IMR-90 (cell line): ENCODE data around the gene SMIM14. TPM values are rescaled to one million over a fixed set of nuclear protein-coding genes. Genes with fewer than 3 reads are reported as not detected.
A peak's percentile ranks its signal among the peaks of the same experiment; 100 is the strongest.

ENCODE experiments used
- ATAC-seq: fragments of 200-7000 bp; cut with Tn5 transposase; 2 replicates; pipeline ENCODE4 v1.9.1; 2020; ENCODE audit warnings: low read depth, mild to moderate bottlenecking, moderate library complexity
- BruUV-seq: library from RNA; stranded (reverse); fragments of 400-500 nt; replicated peaks from 2 replicates; lab custom pipeline; 2021; lab: Mats Ljungman, UMichigan
- CTCF ChIA-PET: fragments of 300-600 bp; formaldehyde crosslinking; extraction: SDS; loops from one replicate; lab custom pipeline; 2021; ENCODE audit warnings: antibody characterized with exemption; lab: Yijun Ruan, JAX
- POLR2A ChIA-PET: fragments of 300-600 bp; sonication (Branson Sonifier 250); formaldehyde crosslinking; loops from one replicate; lab custom pipeline; 2022; ENCODE audit warnings: antibody characterized with exemption; ENCODE audit not compliant: unreplicated experiment; lab: Charles Lee
- DNase-seq: peaks from one replicate; pipeline ENCODE4 v3.0.0; 2013
- H2AFZ ChIP-seq: replicated peaks from 2 replicates; pipeline ENCODE3; 2013; ENCODE audit warnings: low read length, mild to moderate bottlenecking; ENCODE audit not compliant: poor library complexity
- H2AK5ac ChIP-seq: 2 replicates; pipeline ENCODE4 v1.6.1; 2013; ENCODE audit warnings: low read depth, low read length, inconsistent platforms
- H2AK9ac ChIP-seq: replicated peaks from 2 replicates; pipeline ENCODE3; 2013; ENCODE audit warnings: mild to moderate bottlenecking, low read depth, low read length, moderate library complexity; ENCODE audit not compliant: poor library complexity
- H2BK120ac ChIP-seq: 2 replicates; pipeline ENCODE4 v1.6.1; 2013; ENCODE audit warnings: low read depth, low read length, inconsistent platforms
- H2BK15ac ChIP-seq: 3 replicates; pipeline ENCODE4 v1.6.1; 2013; ENCODE audit warnings: low read depth, low read length, inconsistent platforms
- H2BK20ac ChIP-seq: 2 replicates; pipeline ENCODE4 v1.6.1; 2013; ENCODE audit warnings: low read depth, mild to moderate bottlenecking, inconsistent platforms, low read length, moderate library complexity
- H2BK5ac ChIP-seq: 2 replicates; pipeline ENCODE4 v1.6.1; 2013; ENCODE audit warnings: mild to moderate bottlenecking, low read depth, low read length, inconsistent platforms; ENCODE audit not compliant: poor library complexity, severe bottlenecking
- H3K14ac ChIP-seq: replicated peaks from 2 replicates; pipeline ENCODE4 v1.6.1; 2013; ENCODE audit warnings: low read depth, low read length, inconsistent platforms
- H3K18ac ChIP-seq: 2 replicates; pipeline ENCODE4 v1.6.1; 2013; ENCODE audit warnings: low read depth, low read length, control low read depth
- H3K23ac ChIP-seq: 2 replicates; pipeline ENCODE4 v1.6.1; 2013; ENCODE audit warnings: low read depth, low read length, inconsistent platforms
- H3K27ac ChIP-seq: 2 replicates; pipeline ENCODE4 v1.5.1; 2013; ENCODE audit warnings: mild to moderate bottlenecking, control low read depth, low read length; ENCODE audit not compliant: insufficient read depth
- H3K27me3 ChIP-seq: 2 replicates; pipeline ENCODE4 v1.6.1; 2013; ENCODE audit warnings: low read length; ENCODE audit not compliant: control insufficient read depth, insufficient read depth
- H3K36me3 ChIP-seq: 2 replicates; pipeline ENCODE4 v1.6.1; 2013; ENCODE audit warnings: low read length, mixed read lengths; ENCODE audit not compliant: control insufficient read depth, insufficient read depth
- H3K4ac ChIP-seq: 2 replicates; pipeline ENCODE4 v1.6.1; 2013; ENCODE audit warnings: low read depth, low read length, inconsistent platforms
- H3K4me1 ChIP-seq: 2 replicates; pipeline ENCODE4 v1.6.1; 2013; ENCODE audit warnings: low read length, mixed read lengths; ENCODE audit not compliant: control insufficient read depth, insufficient read depth
- H3K4me2 ChIP-seq: 2 replicates; pipeline ENCODE4 v1.6.1; 2013; ENCODE audit warnings: low read depth, mild to moderate bottlenecking, control low read depth, low read length, moderate library complexity
- H3K4me3 ChIP-seq: 2 replicates; pipeline ENCODE4 v1.5.1; 2013; ENCODE audit warnings: low read depth, mild to moderate bottlenecking, control low read depth, low read length, moderate library complexity; ENCODE audit not compliant: insufficient read depth
- H3K56ac ChIP-seq: 2 replicates; pipeline ENCODE4 v1.6.1; 2013; ENCODE audit warnings: low read length, inconsistent platforms; ENCODE audit not compliant: insufficient read depth; ENCODE audit errors: extremely low read depth
- H3K79me1 ChIP-seq, 2 experiments: 2 replicates each; pipeline ENCODE4 v1.6.1; 2013; ENCODE audit warnings: low read length in 2 of 2, inconsistent platforms in 1 of 2, low read depth in 1 of 2
- H3K9ac ChIP-seq: 2 replicates; pipeline ENCODE4 v1.6.1; 2013; ENCODE audit warnings: low read depth, low read length, control low read depth
- H3K9me1 ChIP-seq: 2 replicates; pipeline ENCODE4 v1.6.1; 2013; ENCODE audit warnings: low read length, inconsistent platforms; ENCODE audit not compliant: insufficient read depth
- H3K9me3 ChIP-seq: 2 replicates; pipeline ENCODE4 v1.6.1; 2013; ENCODE audit warnings: low read length; ENCODE audit not compliant: control insufficient read depth, insufficient read depth
- H4K20me1 ChIP-seq: 2 replicates; pipeline ENCODE4 v1.6.1; 2013; ENCODE audit warnings: low read length, inconsistent platforms; ENCODE audit not compliant: insufficient read depth
- H4K5ac ChIP-seq: 2 replicates; pipeline ENCODE4 v1.6.1; 2013; ENCODE audit warnings: mild to moderate bottlenecking, low read depth, low read length, control low read depth
- H4K8ac ChIP-seq, 2 experiments: 2 replicates each; pipeline ENCODE4 v1.6.1; 2013; ENCODE audit warnings: low read depth in 2 of 2, low read length in 2 of 2, control low read depth in 1 of 2, inconsistent platforms in 1 of 2
- H4K91ac ChIP-seq: 2 replicates; pipeline ENCODE4 v1.6.1; 2013; ENCODE audit warnings: low read depth, low read length, inconsistent platforms; ENCODE audit not compliant: insufficient read depth
- BHLHE40 ChIP-seq: fragments of 150-350 bp; IDR thresholded peaks from 2 replicates; pipeline ENCODE4 v1.6.1; 2016; ENCODE audit warnings: mild to moderate bottlenecking, low read depth, low read length
- CEBPB ChIP-seq: IDR thresholded peaks from 2 replicates; pipeline ENCODE4 v1.6.1; 2012; ENCODE audit warnings: low read depth, low read length, improper control_type of control experiment
- CHD1 ChIP-seq: IDR thresholded peaks from 2 replicates; pipeline ENCODE4 v1.6.1; 2012; ENCODE audit warnings: low read depth, low read length, improper control_type of control experiment
- CTCF ChIP-seq: conservative IDR thresholded peaks from 2 replicates; pipeline ENCODE4 v1.5.1; 2012; ENCODE audit warnings: mild to moderate bottlenecking, low read depth, low read length, improper control_type of control experiment
- ELK1 ChIP-seq: fragments of 150-350 bp; IDR thresholded peaks from 2 replicates; pipeline ENCODE4 v1.6.1; 2016; ENCODE audit warnings: low read depth, mild to moderate bottlenecking, low read length, moderate library complexity, borderline replicate concordance
- FOS ChIP-seq: fragments of 150-350 bp; IDR thresholded peaks from 2 replicates; pipeline ENCODE4 v1.6.1; 2016; ENCODE audit warnings: low read depth, low read length
- MAFK ChIP-seq: IDR thresholded peaks from 2 replicates; pipeline ENCODE4 v1.6.1; 2012; ENCODE audit warnings: low read depth, low read length, improper control_type of control experiment
- MAZ ChIP-seq: IDR thresholded peaks from 2 replicates; pipeline ENCODE4 v1.6.1; 2012; ENCODE audit warnings: low read depth, mild to moderate bottlenecking, low read length, improper control_type of control experiment, moderate library complexity, borderline replicate concordance
- MXI1 ChIP-seq: IDR thresholded peaks from 2 replicates; pipeline ENCODE4 v1.6.1; 2012; ENCODE audit warnings: low read depth, mild to moderate bottlenecking, low read length, moderate library complexity, borderline replicate concordance
- NFE2L2 ChIP-seq: fragments of 150-350 bp; IDR thresholded peaks from 2 replicates; pipeline ENCODE4 v1.6.1; 2016; ENCODE audit warnings: low read depth, mild to moderate bottlenecking, low read length
- POLR2A ChIP-seq: IDR thresholded peaks from 2 replicates; pipeline ENCODE4 v1.6.1; 2012; ENCODE audit warnings: mild to moderate bottlenecking, low read depth, low read length
- RAD21 ChIP-seq: IDR thresholded peaks from 2 replicates; pipeline ENCODE4 v1.6.1; 2012; ENCODE audit warnings: low read length, improper control_type of control experiment
- RCOR1 ChIP-seq: IDR thresholded peaks from 2 replicates; pipeline ENCODE4 v1.6.1; 2012; ENCODE audit warnings: mild to moderate bottlenecking, low read length, improper control_type of control experiment; ENCODE audit not compliant: insufficient replicate concordance
- RFX5 ChIP-seq: IDR thresholded peaks from 2 replicates; pipeline ENCODE4 v1.8.0; 2012; ENCODE audit warnings: low read depth, mild to moderate bottlenecking, low read length, moderate library complexity
- SMC3 ChIP-seq: fragments of 150-350 bp; IDR thresholded peaks from 2 replicates; pipeline ENCODE4 v1.6.1; 2016; ENCODE audit warnings: low read depth, mild to moderate bottlenecking, antibody characterized with exemption, low read length, moderate library complexity
- USF2 ChIP-seq: fragments of 150-350 bp; IDR thresholded peaks from 2 replicates; pipeline ENCODE4 v1.6.1; 2017; ENCODE audit warnings: mild to moderate bottlenecking, antibody characterized with exemption, low read length, low read depth
- WGBS, 2 experiments: methylation state at CpG; one replicate each; pipeline versions ENCODE4 v1.1.5 to v1.1.7; 2013; ENCODE audit warnings: missing lambda C conversion rate in 2 of 2; ENCODE audit not compliant: insufficient read length in 1 of 2; ENCODE audit errors: extremely low coverage in 2 of 2; 5-methylcytosine and 5-hydroxymethylcytosine counted together
- dilution Hi-C: fragments of 300-500 bp; cut with HindIII; formaldehyde crosslinking; loops from one replicate; pipeline ENCODE4 v1.14.3; 2018; ENCODE audit warnings: low sequenced_read_pairs; ENCODE audit not compliant: unreplicated experiment
- in situ Hi-C: fragments of 300-500 bp; cut with MboI; formaldehyde crosslinking; loops from 3 replicates; pipeline ENCODE4 v1.14.3; 2019; ENCODE audit warnings: low sequenced_read_pairs, inconsistent platforms, mixed read lengths
- intact Hi-C: fragments of 100-400 bp; cut with micrococcal nuclease; formaldehyde crosslinking; loops from 2 replicates; pipeline ENCODE4 v1.10.0; 2022
- polyA plus RNA-seq, 3 experiments: library from polyadenylated mRNA; depleted of rRNA; stranded (reverse); fragments of >200 nt; gene quantifications; 2 replicates each; pipeline ENCODE4 v1.2.3, GENCODE V29; 2012; ENCODE audit warnings: low replicate concordance in 1 of 3
- total RNA-seq: library from RNA; depleted of rRNA; stranded (reverse); fragments of >200 nt; gene quantifications from 2 replicates; pipeline ENCODE4 v1.2.3, GENCODE V29; 2012

SMIM14 gene
- total and polyA plus RNA-seq, 2 of the 4 experiments (the other 2 are of a cell fraction) = 15.6 to 20.9 TPM

GRCh38 chr4:39516407-39516966 lies 122.2 kb downstream of the SMIM14 start:
- whole genome bisulfite sequencing, 2 experiments = no CpG with 5 or more reads among the region's 2 CpGs
- Histone ChIP-seq H3K9me1 (0 out of 2 replicates have a peak, but pooled peaks cover 8% of the 10 kb centered on the region), H2AK9ac (no peak overlapping the region), H3K9ac (no peak overlapping the region), H4K20me1 (peaks cover 7% of the 10 kb centered on the region; the same call in 1 of the 2 replicates), H4K5ac (no peak overlapping the region), H3K14ac (no peak overlapping the region), H2BK20ac (no peak overlapping the region), H3K27ac (no peak overlapping the region), H3K56ac (no peak overlapping the region), H4K91ac (no peak overlapping the region), H3K18ac (no peak overlapping the region), H4K8ac (no peak overlapping the region), H3K4me2 (no peak overlapping the region), H2BK5ac (peak overlapping the region; percentile 5), H3K23ac (no peak overlapping the region), H2BK15ac (no peak overlapping the region), H3K4me1 (peaks cover 7% of the 10 kb centered on the region), H3K36me3 (peaks cover 36% of the 10 kb centered on the region), H2BK120ac (no peak overlapping the region), H3K79me1 (peaks cover 23 to 58% of the 10 kb centered on the region in 2 experiments), H3K4me3 (no peak overlapping the region), H2AFZ (no peak overlapping the region), H3K27me3 (no peaks in the 10 kb centered on the region), H3K9me3 (no peaks in the 10 kb centered on the region), H3K4ac (no peak overlapping the region), H2AK5ac (no peak overlapping the region)
- dilution Hi-C loops (no loop called here), intact Hi-C loops (no loop called here), in situ Hi-C loops (no loop called here)
- POLR2A ChIA-PET = no interaction called here
- ATAC-seq = no peak
- CTCF ChIA-PET = no interaction called here
- TF ChIP-seq SMC3 (no peak), CEBPB (no peak), CTCF (no peak), POLR2A (no peak), MAZ (no peak), RFX5 (no peak), ELK1 (no peak), USF2 (no peak), NFE2L2 (no peak), CHD1 (no peak), BHLHE40 (no peak), MAFK (no peak), RAD21 (no peak), MXI1 (no peak), RCOR1 (no peak), FOS (no peak)
- BruUV-seq = no TSS peak
- DNase-seq = no peak
